Memory B cell (primary cell): ENCODE data around the gene SLC66A2.
A peak's percentile ranks its signal among the peaks of the same experiment; 100 is the strongest.

Experiments
- ATAC-seq: fragments of 150-1000 bp; cut with Tn5 transposase; 2 replicates; pipeline ENCODE4 v1.10.0; 2021; ENCODE audit warnings: low read depth, mild to moderate bottlenecking, moderate library complexity
- DNase-seq, 2 donors: peaks; one replicate each; pipeline ENCODE4 v3.0.0; 2022; ENCODE audit warnings: low spot score in 2 of 2
- H3K27ac Mint-ChIP-seq: one replicate; pipeline ENCODE4 v1.8.0; 2022; ENCODE audit warnings: mild to moderate bottlenecking, moderate library complexity, mixed read lengths
- H3K27me3 Mint-ChIP-seq: one replicate; pipeline ENCODE4 v1.8.0; 2022; ENCODE audit warnings: mixed read lengths
- H3K36me3 Mint-ChIP-seq: one replicate; pipeline ENCODE4 v1.8.0; 2022; ENCODE audit warnings: mild to moderate bottlenecking, mixed read lengths
- H3K4me1 Mint-ChIP-seq: one replicate; pipeline ENCODE4 v1.8.0; 2022; ENCODE audit warnings: mixed read lengths
- H3K4me3 Mint-ChIP-seq: one replicate; pipeline ENCODE4 v1.8.0; 2022; ENCODE audit warnings: mild to moderate bottlenecking, moderate library complexity, mixed read lengths
- H3K9me3 Mint-ChIP-seq: one replicate; pipeline ENCODE4 v1.8.0; 2022; ENCODE audit warnings: mixed read lengths

SLC66A2 gene

GRCh38 chr18:79917853-79918614, 33.4 kb downstream of the SLC66A2 start:
- H3K9me3 Mint-ChIP-seq: no peaks in the 10 kb centered on the region
- peaks cover 44% of the 10 kb centered on the region for H3K36me3 Mint-ChIP-seq
- DNase-seq (no peak), ATAC-seq (no peak)
- H3K27ac Mint-ChIP-seq: peak overlapping the region; percentile 23
- no peak overlapping the region for H3K4me3 Mint-ChIP-seq
- peaks cover 33% of the 10 kb centered on the region for H3K4me1 Mint-ChIP-seq
- H3K27me3 Mint-ChIP-seq: no peaks in the 10 kb centered on the region

- H3K27me3 Mint-ChIP-seq: no peaks in the 10 kb centered on the region
- no peak for ATAC-seq
- peak overlapping the region; percentile 23 for H3K27ac Mint-ChIP-seq
- H3K4me1 Mint-ChIP-seq: peaks cover 32% of the 10 kb centered on the region
- DNase-seq: no peak
- no peak overlapping the region for H3K4me3 Mint-ChIP-seq
- no peaks in the 10 kb centered on the region for H3K9me3 Mint-ChIP-seq
- peaks cover 40% of the 10 kb centered on the region for H3K36me3 Mint-ChIP-seq
Observed at GRCh38 chr18:79917169-79917852, 34.1 kb downstream of the SLC66A2 start.

GRCh38 chr18:79916546-79917168, 34.8 kb downstream of the SLC66A2 start:
- Mint-ChIP-seq H3K4me1 (peaks cover 32% of the 10 kb centered on the region), H3K27me3 (no peaks in the 10 kb centered on the region), H3K4me3 (no peak overlapping the region), H3K36me3 (peaks cover 37% of the 10 kb centered on the region), H3K9me3 (no peaks in the 10 kb centered on the region), H3K27ac (peak overlapping the region; percentile 32)
- ATAC-seq (no peak), DNase-seq (no peak)

GRCh38 chr18:79916128-79916494, 35.3 kb downstream of the SLC66A2 start:
- H3K27me3 Mint-ChIP-seq: no peaks in the 10 kb centered on the region
- H3K27ac Mint-ChIP-seq: peak overlapping the region; percentile 32
- H3K36me3 Mint-ChIP-seq: peaks cover 37% of the 10 kb centered on the region
- ATAC-seq (no peak), DNase-seq (no peak)
- H3K4me1 Mint-ChIP-seq: peaks cover 32% of the 10 kb centered on the region
- no peaks in the 10 kb centered on the region for H3K9me3 Mint-ChIP-seq
- no peak overlapping the region for H3K4me3 Mint-ChIP-seq

- H3K27me3 Mint-ChIP-seq: no peaks in the 10 kb centered on the region
- DNase-seq (no peak), ATAC-seq (peak; percentile 19)
- H3K4me3 Mint-ChIP-seq: no peak overlapping the region
- H3K9me3 Mint-ChIP-seq: no peaks in the 10 kb centered on the region
- peak overlapping the region; percentile 32 for H3K27ac Mint-ChIP-seq
- H3K4me1 Mint-ChIP-seq: peaks cover 32% of the 10 kb centered on the region
- peaks cover 37% of the 10 kb centered on the region for H3K36me3 Mint-ChIP-seq
Observed at GRCh38 chr18:79915161-79916127, 36.0 kb downstream of the SLC66A2 start.

- DNase-seq (no peak), ATAC-seq (no peak)
- Mint-ChIP-seq H3K27ac (peak overlapping the region; percentile 92), H3K27me3 (no peaks in the 10 kb centered on the region), H3K36me3 (peaks cover 37% of the 10 kb centered on the region), H3K4me1 (peaks cover 32% of the 10 kb centered on the region), H3K4me3 (peak overlapping the region; percentile 56), H3K9me3 (no peaks in the 10 kb centered on the region)
Observed at GRCh38 chr18:79914614-79915160, 36.8 kb downstream of the SLC66A2 start.

GRCh38 chr18:79912994-79913831, 38.2 kb downstream of the SLC66A2 start:
- ATAC-seq (no peak), DNase-seq (no peak)
- Mint-ChIP-seq H3K4me3 (no peak overlapping the region), H3K27ac (peak overlapping the region; percentile 92), H3K36me3 (peaks cover 48% of the 10 kb centered on the region), H3K4me1 (peaks cover 34% of the 10 kb centered on the region), H3K9me3 (no peaks in the 10 kb centered on the region), H3K27me3 (no peaks in the 10 kb centered on the region)

GRCh38 chr18:79912409-79912991, 39.0 kb downstream of the SLC66A2 start:
- no peaks in the 10 kb centered on the region for H3K27me3 Mint-ChIP-seq
- H3K9me3 Mint-ChIP-seq: no peaks in the 10 kb centered on the region
- H3K27ac Mint-ChIP-seq: no peak overlapping the region
- H3K4me1 Mint-ChIP-seq: peaks cover 30% of the 10 kb centered on the region
- no peak for DNase-seq
- H3K4me3 Mint-ChIP-seq: no peak overlapping the region
- peak; percentile 37 for ATAC-seq
- H3K36me3 Mint-ChIP-seq: peaks cover 43% of the 10 kb centered on the region

- H3K27me3 Mint-ChIP-seq: no peaks in the 10 kb centered on the region
- DNase-seq (no peak), ATAC-seq (no peak)
- H3K4me1 Mint-ChIP-seq: peaks cover 30% of the 10 kb centered on the region
- no peak overlapping the region for H3K4me3 Mint-ChIP-seq
- no peaks in the 10 kb centered on the region for H3K9me3 Mint-ChIP-seq
- no peak overlapping the region for H3K27ac Mint-ChIP-seq
- peaks cover 43% of the 10 kb centered on the region for H3K36me3 Mint-ChIP-seq
Observed at GRCh38 chr18:79911344-79912270, 39.8 kb downstream of the SLC66A2 start.

- H3K36me3 Mint-ChIP-seq: peaks cover 37% of the 10 kb centered on the region
- H3K4me3 Mint-ChIP-seq: no peak overlapping the region
- no peak for ATAC-seq
- no peaks in the 10 kb centered on the region for H3K27me3 Mint-ChIP-seq
- H3K4me1 Mint-ChIP-seq: peaks cover 25% of the 10 kb centered on the region
- H3K27ac Mint-ChIP-seq: peak overlapping the region; percentile 20
- no peak for DNase-seq
- no peaks in the 10 kb centered on the region for H3K9me3 Mint-ChIP-seq
Observed at GRCh38 chr18:79910563-79911343, 40.7 kb downstream of the SLC66A2 start.

GRCh38 chr18:79906706-79907105, 44.7 kb downstream of the SLC66A2 start:
- peaks cover 35% of the 10 kb centered on the region for H3K36me3 Mint-ChIP-seq
- no peak for ATAC-seq
- H3K27me3 Mint-ChIP-seq: no peaks in the 10 kb centered on the region
- peaks cover 5% of the 10 kb centered on the region for H3K4me1 Mint-ChIP-seq
- DNase-seq: no peak
- no peak overlapping the region for H3K27ac Mint-ChIP-seq
- no peak overlapping the region for H3K4me3 Mint-ChIP-seq
- H3K9me3 Mint-ChIP-seq: no peaks in the 10 kb centered on the region
